ENCODE measurements around the gene AMDHD1. TPM values are rescaled to one million over a fixed set of nuclear protein-coding genes. Genes with fewer than 3 reads are reported as not detected.

AMDHD1 gene
- total and polyA plus RNA-seq, 2 donors (not counting 3 experiments of a cell fraction or from before 2014, with no cell fraction given): not detected

DNA sequence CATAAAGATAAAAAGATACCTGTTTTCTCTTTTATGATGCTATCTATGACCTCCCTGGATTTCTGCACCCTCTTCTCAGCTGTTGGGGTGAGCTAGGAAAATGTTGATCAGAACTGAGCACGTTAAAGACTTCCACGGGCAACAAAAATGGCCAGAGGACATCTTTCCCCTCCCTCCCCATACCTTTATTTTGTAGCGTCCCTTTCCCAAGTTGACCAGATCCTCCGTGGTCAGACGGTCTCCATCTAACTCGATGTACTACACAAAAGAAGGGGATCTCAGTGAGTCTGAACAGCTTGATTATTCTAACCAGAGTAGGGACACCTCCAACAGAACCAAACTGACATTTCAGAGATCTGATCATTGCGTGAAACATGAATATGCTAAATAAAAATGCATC lies 50.8 kb downstream of the AMDHD1 start:
- H3K27ac ChIP-seq (ENCODE audit: insufficient read depth, low read depth, low read length): no peak overlapping the region
- CTCF ChIA-PET: interaction anchor here (1.1 to 2.1 kb wide), 3 partner anchors 75 to 85 kb away, joined by 3 to 7 read pairs (median 3); no protein-coding TSS in a partner anchor
- H3K9me3 ChIP-seq (replicated peaks; ENCODE audit: control insufficient read depth, insufficient read depth, low read length): no peaks in the 10 kb centered on the region
- POLR2A ChIA-PET: no interaction called here
- no peaks in the 10 kb centered on the region for H3K9me1 ChIP-seq (replicated peaks; ENCODE audit: control insufficient read depth, extremely low read depth, insufficient read depth, low read length)
- intact Hi-C loops (cut with micrococcal nuclease) (no loop called here), dilution Hi-C loops (cut with MboI; ENCODE audit: extremely low pct_ligation_motif_present, low sequenced_read_pairs) (no loop called here)
- H3K4me2 ChIP-seq (ENCODE audit: insufficient read depth, low read length): no peak overlapping the region
- no peak overlapping the region for H3K9ac ChIP-seq (replicated peaks; ENCODE audit: extremely low read depth, insufficient read depth, low read length)
- no peaks in the 10 kb centered on the region for H3K79me2 ChIP-seq (ENCODE audit: control insufficient read depth, insufficient read depth, low read length)
- no peak for TF ChIP-seq POLR2A (IDR thresholded peaks at IDR 0.05; ENCODE audit: low read depth, low read length)
- TF ChIP-seq POLR2AphosphoS5 (IDR thresholded peaks at IDR 0.05; ENCODE audit: insufficient read depth, low read depth, low read length): no peak
- no peaks in the 10 kb centered on the region for H3K36me3 ChIP-seq (ENCODE audit: control insufficient read depth in 2 of 2, extremely low read depth in 1 of 2, insufficient read depth in 2 of 2, low read length in 2 of 2)
- peaks cover 10 to 23% of the 10 kb centered on the region in 2 experiments for H3K27me3 ChIP-seq (ENCODE audit: control insufficient read depth in 2 of 2, insufficient read depth in 2 of 2, low read length in 2 of 2)
- H4K20me1 ChIP-seq (replicated peaks; ENCODE audit: control insufficient read depth, extremely low read depth, insufficient read depth, low read length): no peaks in the 10 kb centered on the region
- no TSS peak for BruUV-seq (replicated peaks)
- no peak for DNase-seq (ENCODE audit: low read depth, low spot score)
- no peak for FAIRE-seq
- H3K4me3 ChIP-seq (replicated peaks in 1 of 3; ENCODE audit: insufficient read depth in 1 of 3, low read depth in 1 of 3, low read length in 3 of 3): no peak overlapping the region
- H3K4me1 ChIP-seq (ENCODE audit: control insufficient read depth, extremely low read depth, insufficient read depth, low read length): no peaks in the 10 kb centered on the region
- H2AFZ ChIP-seq (ENCODE audit: low read depth, low read length): no peak overlapping the region

DNA sequence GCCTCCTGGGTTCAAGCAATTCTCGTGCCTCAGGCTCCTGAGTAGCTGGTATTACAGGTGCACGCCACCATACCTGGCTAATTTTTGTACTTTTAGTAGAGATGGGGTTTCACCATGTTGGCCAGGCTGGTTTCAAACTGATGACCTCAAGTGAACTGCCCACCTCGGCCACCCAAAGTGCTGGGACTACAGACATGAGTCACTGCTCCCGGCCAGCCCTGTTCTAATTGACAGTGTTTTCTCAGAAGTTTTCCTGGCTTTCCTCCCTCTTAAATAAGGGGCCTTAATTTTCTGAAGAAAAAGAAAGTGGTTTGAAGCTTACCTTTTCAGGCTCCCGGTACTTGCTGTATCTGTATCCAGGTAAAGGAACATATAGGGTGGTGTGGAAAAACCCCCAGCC lies 51.3 kb downstream of the AMDHD1 start:
- H2AFZ ChIP-seq (ENCODE audit: low read depth, low read length): no peak overlapping the region
- FAIRE-seq (no peak), DNase-seq (ENCODE audit: low read depth, low spot score) (no peak)
- H3K9me1 ChIP-seq (replicated peaks; ENCODE audit: control insufficient read depth, extremely low read depth, insufficient read depth, low read length): no peaks in the 10 kb centered on the region
- dilution Hi-C loops (cut with MboI; ENCODE audit: extremely low pct_ligation_motif_present, low sequenced_read_pairs) (no loop called here), intact Hi-C loops (cut with micrococcal nuclease) (no loop called here)
- H3K9me3 ChIP-seq (replicated peaks; ENCODE audit: control insufficient read depth, insufficient read depth, low read length): no peaks in the 10 kb centered on the region
- H3K27ac ChIP-seq (ENCODE audit: insufficient read depth, low read depth, low read length): no peak overlapping the region
- POLR2A ChIA-PET: interaction anchor here (0.6 kb wide), 1 partner anchor 59 kb away, joined by 3 read pairs; no protein-coding TSS in a partner anchor
- no peaks in the 10 kb centered on the region for H3K36me3 ChIP-seq (ENCODE audit: control insufficient read depth in 2 of 2, extremely low read depth in 1 of 2, insufficient read depth in 2 of 2, low read length in 2 of 2)
- TF ChIP-seq, protein P1, sequence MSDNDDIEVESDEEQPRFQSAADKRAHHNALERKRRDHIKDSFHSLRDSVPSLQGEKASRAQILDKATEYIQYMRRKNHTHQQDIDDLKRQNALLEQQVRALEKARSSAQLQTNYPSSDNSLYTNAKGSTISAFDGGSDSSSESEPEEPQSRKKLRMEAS (IDR thresholded peaks at IDR 0.05; ENCODE audit: insufficient read depth, insufficient read length): no peak
- no peak for TF ChIP-seq POLR2AphosphoS5 (IDR thresholded peaks at IDR 0.05; ENCODE audit: insufficient read depth, low read depth, low read length)
- TF ChIP-seq, protein P2, sequence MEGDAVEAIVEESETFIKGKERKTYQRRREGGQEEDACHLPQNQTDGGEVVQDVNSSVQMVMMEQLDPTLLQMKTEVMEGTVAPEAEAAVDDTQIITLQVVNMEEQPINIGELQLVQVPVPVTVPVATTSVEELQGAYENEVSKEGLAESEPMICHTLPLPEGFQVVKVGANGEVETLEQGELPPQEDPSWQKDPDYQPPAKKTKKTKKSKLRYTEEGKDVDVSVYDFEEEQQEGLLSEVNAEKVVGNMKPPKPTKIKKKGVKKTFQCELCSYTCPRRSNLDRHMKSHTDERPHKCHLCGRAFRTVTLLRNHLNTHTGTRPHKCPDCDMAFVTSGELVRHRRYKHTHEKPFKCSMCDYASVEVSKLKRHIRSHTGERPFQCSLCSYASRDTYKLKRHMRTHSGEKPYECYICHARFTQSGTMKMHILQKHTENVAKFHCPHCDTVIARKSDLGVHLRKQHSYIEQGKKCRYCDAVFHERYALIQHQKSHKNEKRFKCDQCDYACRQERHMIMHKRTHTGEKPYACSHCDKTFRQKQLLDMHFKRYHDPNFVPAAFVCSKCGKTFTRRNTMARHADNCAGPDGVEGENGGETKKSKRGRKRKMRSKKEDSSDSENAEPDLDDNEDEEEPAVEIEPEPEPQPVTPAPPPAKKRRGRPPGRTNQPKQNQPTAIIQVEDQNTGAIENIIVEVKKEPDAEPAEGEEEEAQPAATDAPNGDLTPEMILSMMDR (IDR thresholded peaks at IDR 0.05; ENCODE audit: extremely low read depth in 1 of 2, insufficient read depth in 1 of 2, low read depth in 1 of 2, low read length in 2 of 2): no peak
- TF ChIP-seq GATA2 (IDR thresholded peaks at IDR 0.05; ENCODE audit: insufficient read depth, insufficient read length, low read depth, low read length): no peak
- TF ChIP-seq EZH2 (IDR thresholded peaks at IDR 0.05; ENCODE audit: borderline replicate concordance, low read depth, low read length, severe bottlenecking): no peak
- H3K4me2 ChIP-seq (ENCODE audit: insufficient read depth, low read length): no peak overlapping the region
- peaks cover 6 to 18% of the 10 kb centered on the region in 2 experiments for H3K27me3 ChIP-seq (ENCODE audit: control insufficient read depth in 2 of 2, insufficient read depth in 2 of 2, low read length in 2 of 2)
- no peaks in the 10 kb centered on the region for H3K4me1 ChIP-seq (ENCODE audit: control insufficient read depth, extremely low read depth, insufficient read depth, low read length)
- no peaks in the 10 kb centered on the region for H3K79me2 ChIP-seq (ENCODE audit: control insufficient read depth, insufficient read depth, low read length)
- CTCF ChIA-PET: interaction anchor here (1.1 to 2.1 kb wide), 2 partner anchors 76 to 86 kb away, joined by 3 to 7 read pairs; no protein-coding TSS in a partner anchor
- no peaks in the 10 kb centered on the region for H4K20me1 ChIP-seq (replicated peaks; ENCODE audit: control insufficient read depth, extremely low read depth, insufficient read depth, low read length)
- no peak overlapping the region for H3K9ac ChIP-seq (replicated peaks; ENCODE audit: extremely low read depth, insufficient read depth, low read length)
- no TSS peak for BruUV-seq (replicated peaks)
- no peak overlapping the region for H3K4me3 ChIP-seq (replicated peaks in 1 of 3; ENCODE audit: insufficient read depth in 1 of 3, low read depth in 1 of 3, low read length in 3 of 3)
